KG1 (cell line): ENCODE measurements around the gene ROPN1B.

ENCODE experiments used
- DNase-seq: peaks from one replicate; lab custom pipeline; 2025; lab: John Stamatoyannopoulos, UW

Gene ROPN1B

GRCh38 chr3:126005951-126006350 is 37.0 kb downstream of the ROPN1B start:
- no peak for DNase-seq

GRCh38 chr3:126008219-126008618 is 39.2 kb downstream of the ROPN1B start:
- no peak for DNase-seq

- DNase-seq: no peak
Observed at GRCh38 chr3:126009181-126009580, 40.2 kb downstream of the ROPN1B start.

- DNase-seq: no peak
Observed at GRCh38 chr3:126013751-126014156, 44.8 kb downstream of the ROPN1B start.

GRCh38 chr3:126014252-126014651 is 45.3 kb downstream of the ROPN1B start:
- no peak for DNase-seq

- no peak for DNase-seq
Observed at GRCh38 chr3:126015075-126015474, 46.1 kb downstream of the ROPN1B start.

GRCh38 chr3:126016616-126017015 is 47.6 kb downstream of the ROPN1B start:
- no peak for DNase-seq

- DNase-seq: no peak
Observed at GRCh38 chr3:126017362-126017761, 48.4 kb downstream of the ROPN1B start.

GRCh38 chr3:126018545-126018944 is 49.6 kb downstream of the ROPN1B start:
- DNase-seq: no peak

GRCh38 chr3:126018995-126019394 is 50.0 kb downstream of the ROPN1B start:
- no peak for DNase-seq

GRCh38 chr3:126019683-126020082 is 50.7 kb downstream of the ROPN1B start:
- DNase-seq: no peak

- DNase-seq: no peak
Observed at GRCh38 chr3:126021224-126021623, 52.2 kb downstream of the ROPN1B start.

GRCh38 chr3:126021702-126022101 is 52.7 kb downstream of the ROPN1B start:
- DNase-seq: no peak

GRCh38 chr3:126022741-126023359 is 53.9 kb downstream of the ROPN1B start:
- no peak for DNase-seq

- no peak for DNase-seq
Observed at GRCh38 chr3:126023390-126023789, 54.4 kb downstream of the ROPN1B start.

GRCh38 chr3:126024049-126024854 is 55.3 kb downstream of the ROPN1B start:
- DNase-seq: no peak

- DNase-seq: no peak
Observed at GRCh38 chr3:126025116-126025729, 56.2 kb downstream of the ROPN1B start.

GRCh38 chr3:126025862-126026261 is 56.9 kb downstream of the ROPN1B start:
- no peak for DNase-seq

GRCh38 chr3:126026277-126026751 is 57.3 kb downstream of the ROPN1B start:
- no peak for DNase-seq

- no peak for DNase-seq
Observed at GRCh38 chr3:126026761-126027160, 57.8 kb downstream of the ROPN1B start.

GRCh38 chr3:126028096-126028495 is 59.1 kb downstream of the ROPN1B start:
- DNase-seq: no peak

- no peak for DNase-seq
Observed at GRCh38 chr3:126029241-126029640, 60.3 kb downstream of the ROPN1B start.

GRCh38 chr3:126030455-126030854 is 61.5 kb downstream of the ROPN1B start:
- DNase-seq: no peak
